SKM-1 treated with dmso at 0.1 percent for 144 hours (cell line): ENCODE results near the gene RHBDD2.

ENCODE experiments used
- DNase-seq: peaks from one replicate; lab custom pipeline; 2025; ENCODE audit not compliant: unreplicated experiment; lab: John Stamatoyannopoulos, UW

Gene RHBDD2

DNA sequence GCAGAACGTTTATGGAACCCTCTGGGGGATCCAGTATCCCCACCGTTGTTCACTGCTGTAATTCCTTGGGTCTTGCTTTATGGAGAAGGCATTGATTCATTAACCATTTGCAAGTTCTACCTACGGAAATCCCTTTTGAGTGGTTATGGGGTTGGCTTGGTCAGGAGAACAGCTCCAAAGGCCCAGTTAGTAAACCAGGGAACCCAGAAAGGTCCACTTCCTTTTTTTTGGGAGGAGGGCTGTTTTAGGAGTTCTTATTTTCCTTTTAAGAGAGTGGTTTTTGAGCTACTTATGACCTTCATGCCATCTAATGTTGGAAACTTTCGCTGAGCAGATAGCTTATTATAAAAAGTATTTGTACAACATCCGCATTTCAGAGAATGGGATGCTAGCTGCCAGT lies 37.4 kb downstream of the RHBDD2 start:
- DNase-seq, result peak; percentile 2

DNA sequence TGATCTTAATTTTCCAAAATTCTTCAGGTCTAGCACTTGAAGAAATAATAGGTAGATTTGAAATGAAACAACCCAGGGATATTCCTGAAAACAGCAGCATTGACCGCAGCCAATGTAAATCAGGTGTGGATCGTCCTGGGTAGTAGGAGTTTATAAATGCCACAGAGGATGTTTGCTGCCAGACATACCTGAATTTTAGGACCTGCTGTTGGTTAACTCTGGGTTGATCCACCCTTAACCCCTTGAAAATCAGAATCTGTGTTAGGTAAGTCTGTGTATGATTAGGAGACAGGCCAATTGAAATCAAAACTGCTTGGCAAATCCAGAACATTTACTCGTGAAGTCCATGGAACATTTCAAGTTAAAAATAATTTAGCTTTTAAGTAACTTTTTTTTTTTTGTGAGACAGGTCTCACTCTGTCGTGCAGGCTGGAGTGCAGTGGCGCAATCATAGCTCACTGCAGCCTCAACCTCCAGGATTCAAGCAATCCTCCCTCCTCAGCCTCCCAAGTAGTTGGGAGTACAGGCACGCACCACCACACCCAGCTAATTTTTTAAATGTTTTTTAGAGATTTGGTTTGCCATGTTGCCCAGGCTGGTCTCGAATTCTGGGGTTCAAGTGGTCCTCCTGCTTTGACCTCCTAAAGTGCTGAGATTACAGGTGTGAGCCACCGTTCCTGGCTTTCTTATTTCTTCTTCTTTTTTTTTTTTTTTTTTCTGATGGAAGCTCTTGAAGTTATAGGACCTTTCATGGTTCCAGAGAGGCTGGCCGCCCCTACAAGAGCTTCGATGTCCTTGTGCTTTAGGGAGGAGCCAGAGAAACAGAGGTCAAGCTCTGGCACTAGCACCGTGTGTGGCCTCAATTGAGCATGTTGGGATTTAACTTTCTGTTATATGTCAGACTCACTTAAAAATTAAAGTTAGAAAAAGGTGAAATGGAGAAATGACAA lies 38.1 kb downstream of the RHBDD2 start:
- no peak for DNase-seq

DNA sequence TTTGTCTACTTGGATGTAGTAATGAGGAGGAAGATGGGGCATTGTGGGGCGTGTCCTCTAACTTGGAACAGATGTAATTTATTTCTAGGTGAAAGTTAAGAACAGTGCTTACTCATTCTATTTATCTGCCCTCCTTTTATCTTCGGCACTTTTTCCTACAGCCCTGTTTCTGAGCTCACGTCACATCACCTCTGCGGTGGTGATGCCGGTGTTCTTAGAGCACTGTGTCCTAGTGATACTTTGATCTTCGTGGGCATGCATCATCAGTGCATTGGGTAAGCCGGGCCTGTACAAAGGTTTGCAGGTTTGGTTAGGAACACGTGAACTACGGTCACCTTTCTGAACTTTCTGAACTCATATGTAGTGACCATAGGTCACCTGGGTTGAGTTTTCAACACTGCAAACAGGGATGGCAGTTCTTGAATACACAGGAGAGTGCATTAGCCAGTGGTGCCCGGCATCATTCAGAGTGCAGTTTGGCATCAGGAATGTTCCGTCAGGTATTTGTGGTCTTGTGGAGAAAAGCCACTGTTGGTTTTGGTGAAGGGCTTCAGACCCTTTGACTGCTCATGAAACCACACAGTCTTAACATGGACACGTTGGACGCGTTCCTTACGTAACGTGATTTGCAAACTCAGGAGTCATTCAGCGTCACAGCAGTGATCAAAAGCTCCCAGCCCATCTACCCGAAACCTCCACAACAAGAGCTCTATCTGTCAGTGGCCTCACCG lies 41.8 kb downstream of the RHBDD2 start:
- DNase-seq, result no peak

DNA sequence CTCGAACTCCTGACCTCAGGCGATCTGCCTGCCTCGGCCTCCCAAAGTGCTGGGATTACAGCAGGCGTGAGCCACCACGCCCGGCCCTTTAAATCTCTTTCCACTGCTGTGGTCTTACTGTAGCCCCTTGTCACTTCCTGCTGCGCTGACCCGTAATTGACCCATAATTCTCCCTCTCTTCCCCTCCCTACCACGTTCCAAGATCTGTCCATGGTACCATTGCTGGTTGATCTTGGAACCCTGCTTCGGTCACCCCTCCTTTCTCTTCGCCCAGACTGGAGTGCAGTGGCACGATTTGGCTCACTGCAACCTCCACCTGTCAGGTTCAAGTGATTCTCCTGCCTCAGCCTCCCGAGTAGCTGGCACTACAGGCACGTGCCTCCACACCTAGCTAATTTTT lies 42.6 kb downstream of the RHBDD2 start:
- DNase-seq, result no peak

DNA sequence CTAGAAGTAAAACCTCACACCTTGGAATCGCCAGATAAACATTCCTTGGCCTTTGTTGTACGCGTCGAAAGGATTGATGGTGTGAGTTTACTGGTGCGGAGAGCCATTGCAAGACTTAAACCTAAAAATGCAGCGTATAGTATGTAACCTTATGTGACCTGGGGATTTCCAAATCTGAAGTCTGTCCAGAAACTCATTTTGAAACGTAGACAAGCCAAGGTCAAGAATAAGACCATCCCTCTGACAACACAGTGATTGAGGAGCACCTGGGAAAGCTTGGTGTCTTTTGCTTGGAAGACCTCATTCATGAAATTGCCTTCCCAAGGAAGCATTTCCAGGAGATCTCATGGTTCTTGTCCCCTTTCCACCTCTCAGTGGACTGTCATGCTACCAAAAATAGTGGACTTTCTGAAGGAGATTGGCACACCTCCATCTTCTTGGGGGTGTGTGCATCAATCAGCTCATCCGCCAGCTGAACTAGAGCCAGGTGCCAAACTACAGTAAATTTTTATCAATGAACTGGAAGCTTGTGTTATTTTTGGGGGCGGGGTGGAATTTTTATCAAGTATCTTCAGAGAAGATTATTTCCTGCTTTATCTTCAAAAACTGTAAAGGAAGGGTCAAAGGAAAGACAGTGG lies 44.3 kb downstream of the RHBDD2 start:
- no peak for DNase-seq

DNA sequence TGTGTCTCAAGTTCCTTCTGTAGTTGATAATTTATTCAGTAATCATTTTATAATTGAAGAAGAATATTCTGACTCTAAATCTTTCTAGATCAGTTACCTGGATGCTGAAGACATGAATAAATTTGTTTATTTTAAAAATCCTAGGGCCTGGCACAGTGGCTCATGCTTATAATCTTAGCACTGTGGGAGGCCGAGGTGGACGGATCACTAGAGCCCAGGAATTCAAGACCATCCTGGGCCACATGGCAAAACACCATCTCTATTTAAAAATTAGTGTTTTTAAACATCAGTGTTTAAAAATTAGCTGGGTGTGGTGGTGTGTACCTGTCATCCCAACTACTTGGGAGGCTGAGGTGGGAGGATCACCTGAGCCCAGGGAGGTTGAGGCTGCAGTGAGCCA lies 45.4 kb downstream of the RHBDD2 start:
- no peak for DNase-seq

DNA sequence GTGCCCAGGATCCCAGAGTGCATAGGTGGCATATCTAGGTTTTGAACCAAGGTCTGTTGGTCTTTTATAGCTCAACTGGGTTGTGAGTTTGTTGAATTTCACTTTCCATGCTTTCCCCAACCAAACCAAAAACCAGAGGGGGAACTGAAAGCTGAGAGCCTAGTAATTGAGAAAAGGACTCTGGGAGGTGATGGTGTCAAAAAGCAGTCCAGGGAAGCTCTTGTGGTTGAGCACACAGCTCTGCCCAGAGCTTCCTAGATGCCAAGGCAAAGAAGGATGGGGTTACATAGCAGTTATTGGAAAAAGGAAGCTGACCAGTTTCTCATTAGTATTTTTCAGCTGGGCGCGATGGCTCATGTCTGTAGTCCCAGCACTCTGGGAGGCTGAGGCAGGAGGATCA lies 46.1 kb downstream of the RHBDD2 start:
- no peak for DNase-seq

DNA sequence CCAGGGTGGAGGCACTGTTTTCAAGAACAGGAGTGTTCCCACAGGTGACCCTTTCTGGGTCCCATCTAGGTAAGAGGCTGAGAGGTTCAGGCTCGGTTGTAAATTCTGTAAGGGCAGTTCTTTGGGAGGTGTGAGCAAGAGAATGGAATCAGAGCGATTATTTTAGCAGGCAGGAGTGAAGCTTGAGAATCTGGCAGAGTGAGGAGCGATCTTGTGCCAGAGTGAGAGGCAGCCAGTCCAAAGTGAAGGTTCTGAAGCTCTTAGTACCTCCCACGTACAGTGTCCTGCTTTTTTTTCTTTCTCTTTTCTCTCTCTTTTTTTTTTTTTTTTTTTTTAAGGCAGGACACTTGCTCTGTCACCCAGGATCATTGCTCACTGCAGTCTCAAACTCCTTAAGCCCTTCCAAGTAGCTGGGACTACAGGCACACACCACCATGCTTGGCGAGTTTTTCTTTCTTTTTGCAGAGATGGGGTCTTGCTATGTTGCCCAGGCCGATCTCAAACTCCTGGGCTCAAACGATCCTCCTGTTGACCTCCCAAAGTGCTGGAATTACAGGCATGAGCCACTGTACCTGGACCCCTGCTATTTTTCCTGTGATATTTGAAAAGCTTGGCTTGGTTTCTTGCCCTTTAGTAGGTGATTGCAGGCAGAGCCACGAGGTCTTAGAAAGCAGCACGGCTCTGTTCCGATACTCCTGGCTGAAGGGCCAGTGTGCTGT lies 47.0 kb downstream of the RHBDD2 start:
- no peak for DNase-seq

DNA sequence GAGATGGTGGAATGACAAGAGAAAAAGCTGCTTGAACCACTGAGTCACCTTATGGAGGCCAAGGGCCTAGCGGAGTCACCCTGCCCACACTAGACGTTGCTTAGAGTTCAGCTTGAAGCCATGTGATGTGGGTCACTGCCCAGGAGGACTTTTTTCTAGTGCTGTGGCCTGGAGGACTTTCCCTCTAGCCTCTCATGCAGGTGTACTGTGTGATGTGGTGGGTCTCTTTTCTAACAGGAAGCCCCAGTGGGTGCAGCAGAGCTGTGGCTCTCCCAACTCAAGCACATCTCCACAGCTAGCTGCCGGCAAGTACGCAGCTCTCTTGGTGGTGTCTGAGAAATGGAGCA lies 49.7 kb downstream of the RHBDD2 start:
- DNase-seq, result no peak

DNA sequence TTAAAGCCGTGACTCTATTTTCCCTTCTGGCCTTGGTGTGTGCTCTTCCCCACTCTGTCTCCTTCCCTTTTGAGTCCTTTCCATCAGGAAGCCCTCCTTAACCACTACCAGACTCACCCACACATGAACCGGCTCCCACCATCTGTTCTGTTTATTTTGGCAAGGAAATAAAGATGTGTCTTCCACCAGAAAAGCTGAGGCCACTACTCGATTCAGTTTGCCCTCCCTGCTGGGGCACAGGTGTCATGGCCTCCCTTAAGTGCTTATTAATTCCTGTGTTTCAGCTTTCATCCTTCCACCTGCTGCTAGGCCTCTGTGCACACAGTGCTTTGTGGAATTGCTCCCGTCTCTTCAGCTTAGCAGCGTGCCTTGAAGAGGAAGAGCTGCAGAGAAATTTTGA lies 52.8 kb downstream of the RHBDD2 start:
- DNase-seq, result no peak

DNA sequence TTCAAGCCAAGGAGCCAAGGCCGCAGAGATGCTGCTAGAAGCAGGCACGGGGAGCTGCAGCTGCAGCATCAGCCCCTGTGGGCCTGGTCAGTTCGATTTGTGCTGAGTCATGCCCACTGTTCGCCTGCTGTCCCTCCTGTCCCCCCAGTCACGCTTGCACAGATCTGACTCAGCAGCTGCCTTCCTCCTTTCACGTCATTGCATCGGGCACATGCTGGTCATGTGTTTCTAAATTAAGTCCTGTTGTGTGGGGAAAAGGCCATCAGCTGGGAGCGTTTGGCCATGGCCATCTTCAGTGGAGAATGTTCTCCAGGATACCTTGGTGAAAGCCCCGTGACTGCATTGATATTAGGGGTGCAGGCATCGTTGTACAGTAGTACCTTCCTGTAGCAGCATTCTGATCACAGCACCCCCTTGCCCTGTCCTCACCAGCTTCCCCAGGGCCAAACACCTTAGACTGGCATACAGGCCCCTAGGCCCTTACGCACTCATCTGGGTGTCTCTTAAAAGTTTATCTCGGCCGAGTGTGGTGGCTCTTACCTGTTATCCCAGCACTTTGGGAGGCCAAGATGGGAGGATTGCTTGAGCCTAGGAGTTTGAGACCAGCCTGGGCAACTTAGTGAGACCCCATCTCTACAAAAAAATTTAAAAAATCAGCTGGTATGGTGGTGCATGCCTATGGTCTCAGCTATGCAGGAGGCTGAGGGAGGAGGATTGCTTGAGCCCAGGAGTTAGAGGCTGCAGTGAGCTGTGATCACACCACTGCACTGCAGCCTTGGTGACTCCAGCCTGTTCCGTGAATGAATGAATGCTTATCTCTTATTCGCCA lies 59.3 kb downstream of the RHBDD2 start:
- no peak for DNase-seq
